Amniotic epithelial cell (primary cell): ENCODE measurements around the gene CCDC86.

Source experiments
- DNase-seq: peaks from one replicate; pipeline ENCODE4 v3.0.0-alpha.2; 2010; ENCODE audit warnings: low read depth

Gene CCDC86

GRCh38 chr11:60852982-60853950 is 11.4 kb downstream of the CCDC86 start:
- DNase-seq, result no peak

DNA sequence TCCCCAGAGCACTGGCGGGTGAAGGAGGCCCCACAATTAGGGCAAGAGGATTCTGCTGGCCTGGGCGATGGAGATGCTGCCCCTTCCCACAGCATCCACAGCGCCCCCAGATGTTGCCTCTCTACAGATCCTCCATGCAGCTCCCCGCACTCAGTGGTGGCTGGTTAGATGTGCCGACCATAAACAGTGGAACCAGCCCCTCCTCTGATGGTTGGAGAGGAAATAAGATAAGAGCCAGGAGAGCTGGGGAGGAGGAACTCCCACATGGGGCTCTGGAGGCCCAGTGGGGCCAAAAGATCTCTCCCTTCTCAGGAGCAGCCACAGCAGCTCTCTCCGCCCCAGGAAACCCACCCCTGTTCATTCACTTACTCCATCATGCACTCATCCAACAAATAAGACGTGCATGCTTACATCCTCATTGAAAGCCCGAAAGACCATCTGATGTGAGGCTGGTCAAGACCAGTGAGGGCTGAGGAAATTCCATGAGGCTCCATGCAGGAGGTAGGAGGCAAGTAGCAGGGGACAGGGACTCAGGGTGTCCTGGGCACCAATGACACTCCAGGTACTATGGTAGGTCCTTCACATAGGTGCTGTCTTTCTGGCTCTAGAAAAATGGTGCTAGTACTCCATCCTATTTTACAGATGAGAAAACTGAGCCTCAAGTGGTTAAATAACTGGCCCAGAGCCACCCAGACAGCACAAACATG is 12.4 kb downstream of the CCDC86 start:
- DNase-seq, result no peak

- no peak for DNase-seq
Observed at GRCh38 chr11:60854847-60855725, 13.2 kb downstream of the CCDC86 start.

GRCh38 chr11:60855726-60856633 is 14.1 kb downstream of the CCDC86 start, which contains the start of gene PTGDR2:
PTGDR2 (minus strand) TSS chr11:60855950; CDS start chr11:60853722, 2,228 bp downstream.
- DNase-seq, result no peak

- DNase-seq, result no peak
Observed at GRCh38 chr11:60857378-60858232, 15.7 kb downstream of the CCDC86 start.

DNA sequence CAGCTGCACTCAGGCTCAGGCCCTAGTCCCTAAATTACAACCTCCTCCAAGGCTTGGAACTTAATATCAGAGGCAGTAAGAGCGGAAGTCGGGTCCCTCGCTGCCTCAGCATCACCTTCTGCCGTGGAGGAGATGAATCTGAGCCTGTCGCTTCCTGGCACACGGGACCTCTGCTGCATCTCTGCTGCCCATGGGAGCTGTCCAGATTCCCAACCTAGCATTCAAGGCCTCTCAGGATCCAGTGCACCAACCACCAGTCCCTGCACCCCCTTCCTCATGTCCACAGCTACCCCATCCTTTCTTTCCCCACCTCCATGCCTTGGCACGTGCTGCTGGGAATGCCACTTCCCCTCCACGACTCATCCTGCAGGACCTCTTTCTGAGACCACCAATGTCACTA is 16.3 kb downstream of the CCDC86 start:
- no peak for DNase-seq

- DNase-seq, result no peak
Observed at GRCh38 chr11:60858731-60859464, 17.0 kb downstream of the CCDC86 start.

GRCh38 chr11:60859616-60860250 is 17.8 kb downstream of the CCDC86 start:
- DNase-seq, result no peak

- no peak for DNase-seq
Observed at GRCh38 chr11:60860943-60861342, 19.0 kb downstream of the CCDC86 start.

DNA sequence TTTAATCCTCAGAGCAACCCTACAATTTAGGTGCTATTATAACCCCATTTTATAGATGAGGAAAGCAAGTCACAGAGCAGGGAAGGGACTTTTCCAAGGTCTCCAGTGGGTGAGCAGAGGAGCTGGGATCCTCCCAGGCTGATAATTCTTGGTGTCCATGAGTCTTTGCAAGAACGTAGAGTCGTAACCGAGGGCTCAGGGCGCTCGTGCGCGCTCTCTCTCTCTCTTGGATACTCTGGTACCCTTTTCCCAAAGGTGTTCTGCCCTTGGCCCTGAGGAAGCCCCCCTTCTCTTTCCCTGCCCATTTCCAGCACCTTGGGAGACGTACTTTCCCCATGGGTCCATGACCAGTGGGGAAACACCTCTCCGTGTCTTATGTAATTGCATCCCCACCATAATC is 20.3 kb downstream of the CCDC86 start:
- DNase-seq, result no peak

DNA sequence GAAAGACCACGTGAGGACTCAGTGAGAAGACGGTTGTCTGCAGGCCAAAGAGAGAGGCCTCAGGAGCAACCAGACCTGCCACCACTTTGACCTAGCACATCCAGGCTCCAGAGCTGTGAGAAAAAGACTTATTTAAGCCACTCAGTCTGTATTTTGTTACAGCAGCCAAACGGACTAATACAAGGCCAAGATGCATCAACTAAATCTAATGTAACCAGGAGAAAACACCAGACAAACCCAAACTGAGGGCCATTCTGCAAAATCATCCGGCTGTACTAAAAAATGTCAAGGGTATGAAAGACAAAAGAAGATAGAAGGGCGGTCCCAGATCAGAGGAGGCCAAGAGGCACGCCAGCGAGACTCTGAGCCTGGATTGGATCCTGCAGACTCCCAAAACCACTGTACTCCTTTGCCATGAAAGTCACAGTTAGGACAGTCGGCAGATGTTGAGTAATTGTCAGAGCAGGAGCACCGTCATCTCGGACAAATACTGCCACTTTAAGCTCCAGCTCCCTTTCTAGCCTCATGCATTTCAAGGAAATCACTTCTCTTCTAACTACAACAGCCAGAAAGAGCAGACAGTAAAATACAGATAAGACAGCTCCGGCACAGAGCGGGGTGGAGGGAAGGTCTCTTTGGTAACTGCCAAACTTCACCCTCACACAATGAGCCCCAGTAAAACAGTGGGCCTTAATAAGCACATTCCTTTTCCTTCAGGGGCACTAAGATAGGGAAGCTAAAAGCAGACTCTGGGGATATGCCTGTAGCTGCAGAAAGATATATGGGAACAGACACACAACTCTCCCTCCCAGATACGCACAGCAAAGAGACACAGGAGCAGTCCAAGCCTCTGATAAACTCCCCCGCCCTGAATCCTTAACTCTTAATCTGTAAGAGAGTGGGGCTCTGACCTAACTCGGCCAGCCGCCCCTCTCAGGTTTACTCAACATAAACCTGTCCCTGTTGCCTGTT is 21.9 kb downstream of the CCDC86 start:
- no peak for DNase-seq

GRCh38 chr11:60864856-60865513 is 23.1 kb downstream of the CCDC86 start:
- no peak for DNase-seq

DNA sequence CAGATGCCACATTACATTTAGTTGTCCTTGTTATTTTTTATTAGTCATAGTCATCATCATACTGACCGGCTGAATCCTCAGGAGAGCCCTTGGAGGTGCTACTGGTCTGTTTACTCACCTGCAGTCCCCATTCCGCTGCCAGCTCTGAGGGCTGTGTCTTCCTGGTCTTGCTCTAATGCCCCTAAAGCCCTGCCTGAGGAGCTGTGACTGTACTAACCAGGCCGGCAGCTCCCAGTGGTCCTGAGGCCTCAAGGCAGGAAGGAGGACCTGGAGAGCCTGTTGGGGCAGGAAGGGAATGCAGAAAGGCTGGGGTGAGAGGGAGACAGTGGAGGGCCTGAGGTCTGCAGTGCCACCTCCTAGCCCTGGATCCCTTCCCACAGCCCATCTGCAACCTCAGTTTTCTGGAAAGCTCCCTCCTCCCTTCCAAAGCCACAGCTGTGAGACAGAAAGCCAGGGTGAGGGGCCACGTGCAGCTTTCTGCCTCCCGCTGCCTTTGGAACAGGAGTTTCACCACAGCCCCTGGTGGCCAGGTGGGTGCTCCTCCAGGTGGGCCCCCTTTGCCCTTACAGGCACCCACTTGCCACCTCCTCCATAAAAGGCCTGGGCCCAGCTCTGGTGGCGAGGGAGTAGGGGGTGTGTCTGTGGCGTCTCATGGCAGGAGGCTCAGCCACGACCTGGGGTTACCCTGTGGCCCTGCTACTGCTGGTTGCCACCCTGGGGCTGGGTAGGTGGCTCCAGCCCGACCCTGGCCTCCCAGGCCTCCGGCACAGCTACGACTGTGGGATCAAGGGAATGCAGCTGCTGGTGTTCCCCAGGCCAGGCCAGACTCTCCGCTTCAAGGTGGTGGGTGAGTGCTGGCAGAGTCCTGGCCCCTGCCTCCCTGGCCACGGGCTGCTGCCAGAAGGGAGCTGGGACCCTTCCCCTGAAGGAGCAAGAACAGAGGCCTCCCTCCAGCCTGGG is 25.3 kb downstream of the CCDC86 start, which contains the start of gene ZP1:
TSS of gene ZP1 (plus strand) at position 632 of the 960 bp plus-strand sequence. CDS start at position 652, 20 bp downstream.
- no peak for DNase-seq

DNA sequence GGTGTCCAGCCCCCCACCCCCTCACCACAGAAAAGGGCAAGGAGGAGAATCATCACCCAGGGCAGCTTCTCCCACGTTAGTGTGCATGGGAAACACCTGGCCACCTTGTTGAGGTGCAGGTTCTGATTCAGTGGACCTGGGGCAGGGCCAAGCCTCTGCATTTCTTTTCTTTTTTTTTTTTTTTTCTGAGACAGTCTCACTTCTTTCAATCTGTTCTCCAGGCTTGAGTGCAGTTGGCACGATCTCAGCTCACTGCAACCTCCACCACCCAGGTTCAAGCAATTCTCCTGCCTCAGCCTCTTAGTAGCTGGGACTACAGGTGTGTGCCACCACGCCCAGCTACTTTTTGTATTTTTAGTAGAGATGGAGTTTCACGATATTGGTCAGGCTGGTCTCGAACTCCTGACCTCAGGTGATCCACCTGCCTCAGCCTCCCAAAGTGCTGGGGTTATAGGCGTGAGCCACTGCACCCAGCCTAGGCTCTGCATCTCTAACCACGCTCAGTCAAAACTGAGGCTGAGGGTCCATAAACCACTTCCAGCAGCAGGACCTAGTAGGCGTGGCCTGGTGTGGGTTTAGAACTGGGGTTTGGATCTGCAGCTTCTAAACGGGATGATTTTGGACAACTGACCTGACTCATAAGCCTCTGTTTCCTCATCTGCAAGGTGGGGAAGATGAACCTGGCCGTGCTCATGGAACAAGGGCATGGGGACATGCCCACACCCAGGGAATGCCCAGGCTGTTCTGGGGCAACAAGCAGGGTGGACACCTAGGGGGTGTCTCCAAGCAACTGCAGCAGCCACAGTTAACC is 26.2 kb downstream of the CCDC86 start:
- DNase-seq, result no peak
